HG02571 (cell line): ENCODE results near the gene TBC1D32.
"Not testable (repeated sequence)": the region's sequence is repeated elsewhere in the genome, so short reads cannot be mapped to it uniquely, and the experiment has no call there.

Source experiments
- ATAC-seq: cut with Tn5 transposase; IDR thresholded peaks from one replicate; pipeline ENCODE4 v1.9.1; 2021; ENCODE audit warnings: mild to moderate bottlenecking, moderate library complexity; ENCODE audit not compliant: unreplicated experiment

Gene TBC1D32, protein sequence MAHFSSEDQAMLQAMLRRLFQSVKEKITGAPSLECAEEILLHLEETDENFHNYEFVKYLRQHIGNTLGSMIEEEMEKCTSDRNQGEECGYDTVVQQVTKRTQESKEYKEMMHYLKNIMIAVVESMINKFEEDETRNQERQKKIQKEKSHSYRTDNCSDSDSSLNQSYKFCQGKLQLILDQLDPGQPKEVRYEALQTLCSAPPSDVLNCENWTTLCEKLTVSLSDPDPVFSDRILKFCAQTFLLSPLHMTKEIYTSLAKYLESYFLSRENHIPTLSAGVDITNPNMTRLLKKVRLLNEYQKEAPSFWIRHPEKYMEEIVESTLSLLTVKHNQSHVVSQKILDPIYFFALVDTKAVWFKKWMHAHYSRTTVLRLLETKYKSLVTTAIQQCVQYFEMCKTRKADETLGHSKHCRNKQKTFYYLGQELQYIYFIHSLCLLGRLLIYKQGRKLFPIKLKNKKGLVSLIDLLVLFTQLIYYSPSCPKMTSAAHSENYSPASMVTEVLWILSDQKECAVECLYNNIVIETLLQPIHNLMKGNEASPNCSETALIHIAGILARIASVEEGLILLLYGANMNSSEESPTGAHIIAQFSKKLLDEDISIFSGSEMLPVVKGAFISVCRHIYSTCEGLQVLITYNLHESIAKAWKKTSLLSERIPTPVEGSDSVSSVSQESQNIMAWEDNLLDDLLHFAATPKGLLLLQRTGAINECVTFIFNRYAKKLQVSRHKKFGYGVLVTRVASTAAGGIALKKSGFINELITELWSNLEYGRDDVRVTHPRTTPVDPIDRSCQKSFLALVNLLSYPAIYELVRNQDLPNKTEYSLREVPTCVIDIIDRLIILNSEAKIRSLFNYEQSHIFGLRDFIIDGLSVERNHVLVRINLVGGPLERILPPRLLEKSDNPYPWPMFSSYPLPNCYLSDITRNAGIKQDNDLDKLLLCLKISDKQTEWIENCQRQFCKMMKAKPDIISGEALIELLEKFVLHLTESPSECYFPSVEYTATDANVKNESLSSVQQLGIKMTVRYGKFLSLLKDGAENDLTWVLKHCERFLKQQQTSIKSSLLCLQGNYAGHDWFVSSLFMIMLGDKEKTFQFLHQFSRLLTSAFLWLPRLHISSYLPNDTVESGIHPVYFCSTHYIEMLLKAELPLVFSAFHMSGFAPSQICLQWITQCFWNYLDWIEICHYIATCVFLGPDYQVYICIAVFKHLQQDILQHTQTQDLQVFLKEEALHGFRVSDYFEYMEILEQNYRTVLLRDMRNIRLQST

DNA sequence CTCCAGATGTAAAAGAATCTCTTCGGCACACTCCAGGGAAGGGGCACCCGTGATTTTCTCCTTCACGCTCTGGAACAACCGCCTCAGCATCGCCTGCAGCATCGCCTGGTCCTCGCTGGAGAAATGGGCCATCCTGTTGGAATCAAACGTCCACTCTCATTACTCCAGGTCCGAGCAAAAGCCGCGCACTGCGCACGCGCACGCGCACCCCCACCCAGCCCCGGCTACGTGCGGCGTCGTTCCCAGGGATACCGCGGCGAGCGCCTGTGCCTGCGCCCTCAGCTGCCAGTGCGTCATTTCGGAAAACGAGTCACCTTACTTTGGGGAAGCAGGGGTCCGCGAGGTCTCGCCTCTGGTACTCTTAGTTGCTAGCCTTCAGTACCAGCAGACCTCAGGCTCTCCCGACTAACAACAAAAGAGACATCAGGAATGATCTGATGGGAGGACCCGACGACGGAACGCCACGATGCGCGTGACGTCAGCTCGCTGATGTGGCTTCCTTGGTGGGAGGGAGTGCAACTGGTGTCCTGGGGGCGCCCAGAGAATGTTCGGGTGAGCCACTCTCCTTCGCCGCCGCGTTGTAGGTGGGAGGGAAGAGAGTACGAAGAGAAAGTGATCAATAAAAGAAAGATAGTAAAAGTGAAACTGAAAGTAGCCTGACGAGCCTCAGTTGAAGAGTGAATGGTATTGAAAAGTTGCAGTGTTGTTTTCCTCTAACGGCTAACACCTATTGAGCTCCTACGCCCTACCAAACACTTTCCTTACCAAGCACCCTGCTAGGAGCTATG is at the start of gene TBC1D32:
Gene TBC1D32 (minus strand): TSS at position 182 of the 788 bp plus-strand sequence. CDS start 50 bp downstream, at position 132.
- ATAC-seq, result peak; percentile 95

DNA sequence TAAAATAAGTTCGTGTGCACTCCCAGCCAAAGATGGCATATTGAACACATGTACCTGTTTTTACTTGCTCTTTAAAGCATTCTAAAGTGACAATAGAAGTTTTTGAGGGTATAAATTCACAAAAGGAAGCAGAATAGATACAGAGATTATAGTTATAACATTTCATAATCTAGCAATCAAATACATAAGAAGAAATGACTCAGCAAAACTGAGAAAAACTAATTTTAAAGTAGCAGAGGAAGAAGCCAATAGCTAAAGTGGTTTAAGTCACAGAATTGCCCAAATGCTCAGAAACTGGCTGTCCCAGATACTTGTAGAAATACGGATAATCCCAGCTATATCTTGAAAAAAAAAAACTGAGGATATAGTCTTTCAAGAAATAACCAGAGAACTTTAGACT is 49.2 kb upstream of the TBC1D32 start:
- no peak for ATAC-seq

DNA sequence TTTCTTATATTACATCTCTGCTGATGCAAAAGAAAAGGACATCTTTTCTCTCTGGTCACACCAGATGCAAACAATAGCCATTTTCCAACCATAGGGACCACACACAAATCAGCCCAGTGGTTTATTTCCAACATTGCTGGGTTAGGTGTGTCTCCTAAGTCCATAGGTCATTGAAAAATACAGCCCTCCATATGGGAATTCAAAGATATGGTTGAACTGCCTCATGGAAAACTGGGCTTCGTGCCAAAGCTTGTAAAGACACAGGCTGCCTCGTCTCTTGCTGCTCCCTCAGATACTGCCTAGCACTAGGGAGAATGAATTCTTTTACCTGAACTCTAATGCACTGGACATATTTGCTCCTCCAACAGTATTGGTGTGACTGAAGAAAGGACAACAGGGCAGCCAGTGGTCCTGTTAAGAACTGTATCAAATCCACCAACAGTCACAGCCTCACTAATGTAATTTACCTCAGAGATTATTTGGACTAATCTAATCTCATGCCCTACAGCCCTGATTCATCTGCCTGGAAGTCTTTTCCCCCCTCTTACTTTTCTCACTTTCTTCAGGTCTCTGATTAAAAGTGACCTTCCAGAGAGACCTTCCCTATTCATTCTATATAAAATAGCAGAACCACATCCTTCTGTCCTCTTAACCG is 48.3 kb upstream of the TBC1D32 start:
- ATAC-seq, result no peak

DNA sequence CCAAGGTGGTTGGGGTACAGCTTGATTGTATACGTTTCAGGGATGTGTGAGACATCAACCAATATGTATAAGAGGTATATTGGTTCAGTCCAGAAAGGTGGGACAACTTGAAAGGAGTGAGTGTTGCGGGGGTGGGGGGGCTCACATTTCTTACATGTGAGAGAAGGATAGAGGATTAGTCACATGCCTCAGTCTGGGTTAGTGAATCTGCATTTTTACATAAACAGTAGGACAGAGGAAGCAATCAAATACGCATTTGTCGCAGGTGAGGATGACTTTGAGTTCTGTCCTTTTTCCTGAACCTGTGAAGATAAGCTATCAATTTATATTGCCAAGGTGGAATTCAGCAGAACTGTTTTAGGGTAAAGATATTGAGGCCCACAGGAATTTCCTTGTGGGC is 42.1 kb upstream of the TBC1D32 start:
- no peak for ATAC-seq

DNA sequence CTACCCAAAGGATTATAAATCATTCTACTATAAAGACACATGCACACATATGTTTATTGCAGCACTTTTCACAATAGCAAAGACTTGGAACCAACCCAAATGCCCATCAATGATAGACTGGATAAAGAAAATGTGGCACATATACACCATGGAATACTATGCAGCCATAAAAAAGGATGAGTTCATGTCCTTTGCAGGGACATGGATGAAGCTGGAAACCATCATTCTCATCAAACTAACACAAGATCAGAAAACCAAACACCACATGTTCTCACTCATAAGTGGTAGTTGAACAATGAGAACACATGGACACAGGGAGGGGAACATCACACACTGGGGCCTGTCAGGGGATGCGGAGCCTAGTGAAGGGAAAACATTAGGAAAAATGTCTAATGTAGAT is 39.9 kb upstream of the TBC1D32 start:
- not testable (repeated sequence) for ATAC-seq

DNA sequence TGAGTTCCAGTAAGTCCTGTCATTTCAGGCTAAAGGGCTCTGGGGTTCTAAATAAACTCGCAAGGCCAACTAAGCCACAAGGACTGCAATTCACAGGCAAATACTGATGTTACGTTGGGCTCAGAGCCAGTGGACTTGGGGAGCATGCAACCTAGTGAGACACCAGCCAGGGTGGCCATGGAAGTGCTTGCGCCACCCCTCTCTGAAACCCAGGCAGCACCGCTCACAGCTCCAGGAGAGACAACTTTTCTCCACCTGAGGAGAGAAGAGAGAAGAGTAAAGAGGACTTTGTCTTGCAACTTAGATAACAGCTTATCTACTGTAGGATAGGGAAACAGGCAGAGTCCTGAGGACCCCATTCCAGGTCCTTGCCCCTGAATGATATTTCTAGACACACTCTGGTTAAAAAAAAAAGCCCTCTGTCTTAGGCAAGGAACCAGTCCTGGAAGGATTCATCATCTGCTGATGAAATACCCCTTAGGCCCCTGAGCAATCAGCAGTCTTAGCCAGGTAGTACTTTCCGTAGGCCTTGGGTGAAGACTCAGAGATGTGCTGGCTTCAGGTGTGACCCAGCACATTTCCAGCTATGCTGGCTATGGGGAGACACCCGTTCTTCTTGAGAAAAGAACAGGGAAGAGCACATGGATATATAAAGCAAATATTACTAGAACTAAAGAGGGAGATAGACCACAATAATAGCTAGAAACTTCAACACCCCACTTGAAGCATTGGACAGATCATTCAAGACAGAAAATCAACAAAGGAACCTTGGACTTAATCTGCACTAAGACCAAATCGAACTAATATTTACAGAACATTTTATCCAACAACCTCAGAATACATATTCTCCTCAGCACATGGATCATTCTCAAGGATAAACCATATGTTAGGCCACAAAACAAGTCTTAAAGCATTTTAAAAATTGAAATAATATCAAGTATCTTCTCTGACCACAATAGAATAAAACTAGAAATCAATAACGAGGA is 31.5 kb upstream of the TBC1D32 start:
- ATAC-seq, result no peak

DNA sequence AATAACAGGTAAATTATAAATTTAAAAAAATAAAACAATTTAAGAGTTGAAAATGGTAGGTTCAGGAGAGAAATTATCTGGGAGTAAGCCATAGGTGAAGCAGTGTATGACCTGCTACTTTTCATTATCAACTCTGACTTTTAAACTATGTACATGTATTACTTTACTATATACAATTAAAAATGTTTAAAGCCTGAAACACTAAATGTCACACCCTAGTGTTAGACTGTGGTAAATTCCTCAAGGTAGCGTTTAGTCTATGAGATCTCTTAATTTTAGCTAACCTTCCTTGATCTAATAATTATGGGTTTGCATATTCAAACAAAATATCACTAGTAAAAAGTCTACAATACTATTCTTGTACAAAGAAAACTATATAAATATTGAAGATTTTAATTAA is 22.3 kb upstream of the TBC1D32 start:
- ATAC-seq, result no peak

DNA sequence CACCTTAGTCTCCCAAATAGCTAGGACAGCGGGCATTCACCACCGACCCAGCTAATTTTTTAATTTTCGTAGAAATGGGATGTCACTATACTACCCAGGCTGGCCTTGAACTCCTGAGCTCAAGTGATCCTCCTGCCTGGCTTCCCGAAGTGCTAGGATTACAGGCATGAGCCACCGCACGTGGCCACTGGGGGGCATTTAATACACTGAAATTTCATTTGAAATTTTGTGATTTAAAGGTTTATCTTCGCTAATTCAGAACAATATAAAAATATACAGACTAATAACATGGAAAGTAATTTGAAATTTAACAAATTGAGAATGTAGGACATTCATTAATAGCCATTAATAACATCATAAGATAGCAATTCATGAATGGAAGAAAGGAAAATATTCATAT is 20.5 kb upstream of the TBC1D32 start:
- ATAC-seq, result no peak

DNA sequence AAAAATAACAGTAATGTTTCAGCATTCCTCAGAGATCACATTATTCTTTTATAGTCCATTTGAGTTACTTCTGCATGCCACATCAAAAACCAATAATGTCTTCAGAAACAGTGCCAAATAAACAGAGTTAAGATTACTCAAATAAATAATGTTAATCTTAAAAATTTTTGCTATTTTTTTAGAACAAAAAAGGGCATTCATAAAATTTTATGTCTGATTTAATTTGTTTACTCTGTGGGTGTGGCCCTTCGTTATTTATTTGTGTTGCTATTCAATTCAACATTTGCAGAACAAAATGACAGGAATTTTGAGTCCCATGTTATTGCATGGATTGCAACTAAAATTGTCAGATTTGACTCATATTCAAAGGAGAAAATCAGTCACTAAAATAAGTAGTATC is 18.7 kb upstream of the TBC1D32 start:
- ATAC-seq, result no peak

DNA sequence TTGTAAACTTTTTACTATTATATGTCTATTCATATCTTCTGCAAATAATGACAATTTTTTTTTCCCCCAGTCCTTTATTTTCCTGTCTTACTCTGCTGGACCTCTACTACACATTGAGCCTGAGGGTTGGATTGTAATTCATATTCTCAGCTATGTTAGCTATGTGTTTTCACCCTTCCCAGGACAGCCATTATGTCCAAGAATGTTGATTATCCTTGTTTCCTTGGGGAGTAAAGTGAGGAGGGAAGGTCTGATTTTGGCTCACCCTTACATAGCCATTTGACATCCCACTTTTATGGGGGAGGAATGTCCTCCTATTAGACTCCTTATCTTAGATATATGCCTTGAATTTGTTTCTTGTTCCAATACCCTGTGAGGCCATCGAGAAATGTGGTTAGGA is 17.6 kb upstream of the TBC1D32 start:
- no peak for ATAC-seq

DNA sequence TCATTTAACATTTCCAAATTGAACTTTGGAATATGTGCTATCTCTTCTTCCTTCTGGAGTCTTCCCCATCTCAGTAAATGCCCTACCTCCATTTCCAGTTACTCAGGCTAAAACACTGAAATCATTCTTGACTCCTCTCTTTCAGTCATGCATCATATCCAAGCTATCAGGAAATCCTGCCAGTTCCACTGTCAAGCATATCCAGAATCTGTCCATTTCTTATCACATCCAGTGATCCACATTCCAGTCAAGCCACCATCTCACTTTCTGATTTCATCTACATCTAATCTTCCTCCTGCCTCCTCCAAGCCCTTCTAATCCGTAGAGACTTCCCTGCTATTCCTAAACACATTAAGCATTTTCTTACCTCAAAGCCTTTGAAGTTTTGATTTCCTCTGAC is 15.3 kb upstream of the TBC1D32 start:
- ATAC-seq, result no peak

DNA sequence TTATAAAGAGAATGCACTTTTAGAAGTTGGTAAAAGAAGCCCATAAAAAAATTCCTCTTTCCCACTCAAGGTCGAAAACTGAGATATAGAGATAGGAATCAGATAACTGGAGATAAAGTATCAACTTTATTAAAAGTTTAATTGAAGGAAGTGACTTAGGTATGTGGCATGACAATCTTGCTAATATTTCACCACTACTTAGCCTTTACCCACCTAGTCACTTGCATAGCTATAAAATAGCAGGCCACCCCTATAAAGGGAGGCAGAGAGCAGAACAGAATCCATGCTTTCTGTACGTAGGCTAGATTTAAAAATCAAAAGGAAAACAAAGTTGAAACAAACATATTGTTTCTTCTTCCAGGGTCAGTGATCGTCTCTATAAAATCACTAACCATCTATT is 13.2 kb upstream of the TBC1D32 start:
- ATAC-seq, result no peak

DNA sequence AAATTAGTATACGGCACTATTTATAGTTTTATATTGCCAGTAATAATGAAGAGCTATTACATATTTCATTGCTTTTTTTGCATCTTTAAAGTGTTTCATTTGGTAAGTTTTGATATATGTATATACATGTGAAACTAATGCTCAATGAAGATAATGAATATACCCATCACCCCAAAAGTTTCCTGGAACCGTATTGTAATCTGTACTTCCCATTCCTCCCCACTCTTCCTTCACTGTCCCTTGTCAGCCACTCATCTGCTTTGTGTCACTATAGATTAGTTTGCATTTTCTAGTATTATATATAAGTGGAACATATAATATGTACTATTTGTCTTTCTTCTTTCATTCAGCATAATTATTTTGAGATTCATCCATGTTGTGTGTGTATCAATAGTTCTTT is 10.3 kb upstream of the TBC1D32 start:
- ATAC-seq, result no peak

DNA sequence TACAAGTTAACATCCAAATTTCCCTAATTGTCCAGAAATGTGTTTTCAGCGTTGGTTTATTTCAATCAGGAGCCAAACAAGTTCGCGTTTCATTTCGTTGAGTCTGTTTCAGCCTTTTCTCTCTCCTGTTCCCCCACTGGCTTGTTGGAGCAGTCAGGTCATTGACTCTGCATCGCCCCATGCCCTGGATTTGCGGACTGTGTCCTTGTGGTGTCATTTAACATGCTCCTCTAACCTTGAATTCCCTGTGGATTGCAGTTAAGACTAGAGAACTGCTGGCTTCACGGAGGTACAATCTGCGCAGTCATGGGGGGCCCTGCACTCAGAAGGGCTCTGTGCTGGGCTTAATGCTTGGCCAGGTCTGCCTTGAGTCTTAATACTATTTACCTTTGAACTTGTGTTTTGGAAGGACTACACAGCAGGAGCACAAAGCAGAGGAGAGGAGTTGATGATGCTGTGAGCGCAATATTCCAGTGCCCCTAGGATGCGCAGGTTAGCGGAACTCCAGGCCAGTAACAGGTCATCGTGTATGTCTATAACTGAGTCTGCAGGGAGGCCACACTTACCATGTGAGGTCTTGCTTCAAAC is 5.5 kb upstream of the TBC1D32 start:
- no peak for ATAC-seq

DNA sequence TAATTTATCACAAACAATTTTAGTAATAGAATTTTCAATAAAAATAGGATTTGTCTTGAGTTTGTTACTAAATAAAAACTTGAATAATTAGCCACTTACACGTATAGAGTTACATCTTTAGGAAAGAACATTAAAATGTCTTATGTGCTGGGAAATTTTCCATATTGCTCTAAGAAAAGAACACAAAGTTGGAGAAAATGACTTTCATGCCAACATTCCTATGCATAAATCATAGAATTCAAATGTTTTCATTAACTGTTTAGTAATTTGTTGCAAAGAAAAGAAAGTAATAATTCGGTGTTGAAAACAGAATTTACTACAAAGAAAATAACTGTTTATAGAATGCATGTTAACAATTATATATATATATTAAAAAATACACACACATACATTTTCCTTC is 4.7 kb upstream of the TBC1D32 start:
- no peak for ATAC-seq

DNA sequence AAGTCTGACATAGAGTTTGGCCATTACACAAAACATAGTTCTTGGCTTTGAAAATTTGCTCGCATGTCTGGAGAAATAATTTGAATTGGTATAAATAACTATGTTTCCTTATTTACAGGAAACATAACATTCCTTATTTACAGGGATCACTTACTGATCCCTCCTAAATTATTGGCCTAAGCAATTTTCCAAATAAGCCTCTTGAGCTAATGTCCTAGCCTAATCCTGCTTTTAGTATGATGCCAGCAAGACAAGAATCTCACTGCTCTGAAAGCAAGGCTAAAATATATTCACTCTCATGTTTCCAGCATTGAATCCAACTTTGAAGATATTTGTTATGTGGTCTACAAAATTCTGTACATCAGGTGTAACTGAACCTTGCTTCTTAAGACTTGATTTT is 4.1 kb upstream of the TBC1D32 start:
- ATAC-seq, result no peak

DNA sequence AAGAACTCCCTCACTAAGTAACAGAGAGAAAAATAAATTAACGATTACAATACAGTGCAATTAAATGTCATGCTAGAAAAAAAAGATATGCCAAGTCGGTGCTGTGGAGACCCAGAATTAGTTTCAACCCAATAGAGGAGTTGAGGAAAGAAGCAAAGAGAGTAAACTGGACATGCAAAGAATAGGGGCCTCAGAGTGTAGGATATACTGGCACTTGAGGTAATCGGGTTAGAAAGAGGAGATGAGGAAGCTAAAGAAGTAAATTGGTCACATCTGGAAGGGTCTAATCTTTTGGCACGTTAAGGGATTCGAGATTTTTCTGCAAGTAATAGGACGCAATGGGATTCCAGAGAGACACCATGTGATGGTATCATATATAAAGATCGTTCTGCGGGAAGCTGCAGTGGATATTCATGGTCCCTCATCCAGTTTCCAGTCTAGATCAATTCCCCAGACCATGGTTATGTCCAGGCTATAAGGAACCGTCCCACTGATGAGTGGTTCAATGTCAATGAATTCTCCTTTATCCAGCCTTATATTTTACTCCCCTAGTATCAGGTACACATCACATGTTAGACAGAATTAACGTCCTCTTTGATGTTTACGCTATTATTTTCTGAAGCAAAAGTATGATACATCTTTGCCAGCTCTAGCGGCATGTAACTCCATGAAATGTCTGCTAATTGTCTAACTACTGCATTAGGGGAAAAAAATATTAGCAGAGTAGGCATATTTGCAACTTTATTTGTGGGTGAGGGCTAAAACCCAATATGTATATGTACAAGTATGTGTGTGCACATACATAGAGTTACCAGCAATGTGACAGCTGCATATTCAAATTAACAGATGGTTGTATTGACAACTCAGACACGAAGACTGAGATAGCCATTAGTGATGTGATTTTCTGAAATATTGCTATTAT is 1.1 kb upstream of the TBC1D32 start:
- ATAC-seq, result no peak
